Lower leg skin (tissue), 4 donors: ENCODE data around the gene SLC15A5. TPM values are rescaled to one million over a fixed set of nuclear protein-coding genes. Genes with fewer than 3 reads are reported as not detected.

Experiments used
- total RNA-seq, 4 donors: library from RNA; depleted of rRNA; stranded (reverse); fragments of >200 nt; gene quantifications; one replicate each; pipeline ENCODE4 v1.1.0, GENCODE V29; 2016

The SLC15A5 gene
- total RNA-seq, 4 donors from 2014 or later = not detected

Other genes with a start within 250 kb of the SLC15A5 start
- gene MGST1, start 70.0 kb upstream of the SLC15A5 start, total RNA-seq = 10 to 100 TPM; 47.9 to 95.1 (median 59.3) TPM